ENCODE results near the gene TTC12.

- TF ChIP-seq CTCF (IDR thresholded peaks at IDR 0.05) (no peak), POLR2A (IDR thresholded peaks at IDR 0.05) (no peak)
Observed at GRCh38 chr11:113412675-113413074, 98.3 kb downstream of the TTC12 start.

Measured in adrenal gland (tissue), 5 donors.